ENCODE data around the gene TMEM187.

The TMEM187 gene

GRCh38 chrX:154006947-154007346, 34.4 kb downstream of the TMEM187 start:
- H3K4me1 ChIP-seq (ENCODE audit: control insufficient read depth in 1 of 2, insufficient read depth in 1 of 2, low read depth in 1 of 2, low read length in 1 of 2): peaks cover 24 to 29% of the 10 kb centered on the region in 2 experiments
- TF ChIP-seq CTCF (IDR thresholded peaks at IDR 0.05): no peak

GRCh38 chrX:154008521-154008920, 36.0 kb downstream of the TMEM187 start:
- Histone ChIP-seq H3K27ac (no peak overlapping the region), H3K9me3 (no peaks in the 10 kb centered on the region), H3K27me3 (no peaks in the 10 kb centered on the region), H3K4me3 (ENCODE audit: low read depth in 1 of 2, low read length in 1 of 2) (no peak overlapping the region), H3K36me3 (peaks cover 7% of the 10 kb centered on the region), H3K4me1 (ENCODE audit: control insufficient read depth in 1 of 2, insufficient read depth in 1 of 2, low read depth in 1 of 2, low read length in 1 of 2) (peaks cover 14 to 18% of the 10 kb centered on the region in 2 experiments)
- no peak for TF ChIP-seq CTCF (IDR thresholded peaks at IDR 0.05)

More at GRCh38 chrX:154006947-154007346, 34.4 kb downstream of the TMEM187 start:
- Histone ChIP-seq H3K4me3 (ENCODE audit: low read depth in 1 of 2, low read length in 1 of 2) (no peak overlapping the region), H3K27me3 (no peaks in the 10 kb centered on the region), H3K36me3 (peaks cover 7% of the 10 kb centered on the region), H3K27ac (no peak overlapping the region), H3K9me3 (no peaks in the 10 kb centered on the region)

- no peak overlapping the region for H3K4me3 ChIP-seq (ENCODE audit: low read depth in 1 of 2, low read length in 1 of 2)
- no peak for TF ChIP-seq CTCF (IDR thresholded peaks at IDR 0.05)
- H3K4me1 ChIP-seq (ENCODE audit: control insufficient read depth in 1 of 2, insufficient read depth in 1 of 2, low read depth in 1 of 2, low read length in 1 of 2): peaks cover 14 to 16% of the 10 kb centered on the region in 2 experiments
- H3K36me3 ChIP-seq: peaks cover 7% of the 10 kb centered on the region
- no peaks in the 10 kb centered on the region for H3K27me3 ChIP-seq
- H3K27ac ChIP-seq: peak overlapping the region; percentile 67
- H3K9me3 ChIP-seq: no peaks in the 10 kb centered on the region
Measured at GRCh38 chrX:154010330-154011087, 38.0 kb downstream of the TMEM187 start.

- Histone ChIP-seq H3K36me3 (peaks cover 18% of the 10 kb centered on the region), H3K27me3 (no peaks in the 10 kb centered on the region), H3K9me3 (no peaks in the 10 kb centered on the region), H3K4me3 (ENCODE audit: low read depth in 1 of 2, low read length in 1 of 2) (no peak overlapping the region), H3K4me1 (ENCODE audit: control insufficient read depth in 1 of 2, insufficient read depth in 1 of 2, low read depth in 1 of 2, low read length in 1 of 2) (peaks cover 14 to 16% of the 10 kb centered on the region in 2 experiments), H3K27ac (peak overlapping the region; percentile 67)
- TF ChIP-seq CTCF (IDR thresholded peaks at IDR 0.05): no peak
Measured at GRCh38 chrX:154011376-154012335, 39.1 kb downstream of the TMEM187 start.

- Histone ChIP-seq H3K27ac (no peak overlapping the region), H3K9me3 (no peaks in the 10 kb centered on the region), H3K36me3 (peaks cover 26% of the 10 kb centered on the region), H3K27me3 (no peaks in the 10 kb centered on the region), H3K4me1 (ENCODE audit: control insufficient read depth in 1 of 2, insufficient read depth in 1 of 2, low read depth in 1 of 2, low read length in 1 of 2) (peaks cover 14 to 16% of the 10 kb centered on the region in 2 experiments), H3K4me3 (ENCODE audit: low read depth in 1 of 2, low read length in 1 of 2) (no peak overlapping the region)
- TF ChIP-seq CTCF (IDR thresholded peaks at IDR 0.05): no peak
Measured at GRCh38 chrX:154012336-154012991, 39.9 kb downstream of the TMEM187 start.
